ENCODE data around the gene SORT1. TPM values are rescaled to one million over a fixed set of nuclear protein-coding genes. Genes with fewer than 3 reads are reported as not detected.

Gene SORT1
- polyA plus RNA-seq, 1 of the 3 experiments (the other 2 are of a cell fraction), result 8.5 TPM

DNA sequence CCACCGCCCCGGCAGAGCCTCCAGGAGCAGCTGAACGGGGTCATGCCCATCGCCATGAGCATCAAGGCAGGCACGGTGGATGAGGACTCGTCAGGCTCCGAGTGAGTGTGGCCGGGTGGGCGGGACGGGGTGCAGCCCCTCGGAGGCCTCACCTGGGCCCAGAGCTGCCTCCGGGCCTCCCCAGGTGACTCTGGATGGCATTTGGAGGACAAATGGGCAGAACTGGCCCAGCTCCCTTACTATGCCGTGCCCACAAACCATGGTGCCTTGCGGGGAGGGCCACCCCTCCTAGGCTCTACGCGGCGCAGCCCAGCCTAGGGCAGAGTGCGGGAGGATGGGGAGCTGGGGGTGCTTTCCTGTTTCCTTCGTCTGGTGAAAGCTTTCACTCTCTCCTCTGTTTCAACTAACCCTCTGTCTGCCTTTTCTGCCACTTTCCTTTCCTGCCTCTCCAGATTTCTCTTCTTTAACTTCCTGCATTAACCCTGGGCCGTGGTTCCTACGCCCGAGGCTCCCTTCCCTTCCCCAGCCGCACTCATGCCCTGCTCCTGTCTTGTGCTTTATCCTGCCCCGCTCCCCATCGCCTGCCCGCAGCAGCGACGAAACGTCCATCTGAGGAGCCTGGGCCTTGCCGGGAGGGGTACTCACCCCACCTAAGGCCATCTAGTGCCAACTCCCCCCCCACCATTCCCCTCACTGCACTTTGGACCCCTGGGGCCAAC lies 124.0 kb downstream of the SORT1 start:
- Histone ChIP-seq H3K9me3 (no peaks in the 10 kb centered on the region), H3K4me3 (ENCODE audit: low read depth in 2 of 2, low read length in 1 of 2) (no peak overlapping the region), H3K9me2 (no peaks in the 10 kb centered on the region), H3F3A (replicated peaks; ENCODE audit: insufficient read depth) (peaks cover 15% of the 10 kb centered on the region), H3K9ac (no peak overlapping the region), H3K27me3 (ENCODE audit: insufficient read depth) (no peaks in the 10 kb centered on the region), H3K27ac (ENCODE audit: low read depth in 2 of 2, low read length in 1 of 2) (no peak overlapping the region; a peak in 1 of 4 replicates), H3K4me2 (no peak overlapping the region), H3K79me2 (ENCODE audit: insufficient read depth) (no peaks in the 10 kb centered on the region), H3K36me3 (replicated peaks in 1 of 2; ENCODE audit: control insufficient read depth in 1 of 2, insufficient read depth in 2 of 2, low read length in 1 of 2) (no peaks in the 10 kb centered on the region), H2AFZ (ENCODE audit: low read depth) (no peak overlapping the region), H4K20me1 (ENCODE audit: insufficient read depth) (no peaks in the 10 kb centered on the region), H3K4me1 (ENCODE audit: control insufficient read depth in 1 of 2, insufficient read depth in 2 of 2, low read depth in 1 of 2, low read length in 1 of 2) (peaks cover 15 to 25% of the 10 kb centered on the region in 2 experiments)
- POLR2A ChIA-PET, result no interaction called here
- CTCF ChIA-PET, result interaction anchor here (1.0 to 1.6 kb wide), 2 partner anchors 10 to 125 kb away, joined by 5 read pairs; no protein-coding TSS in a partner anchor
- no peak for TF ChIP-seq FOSL2 (IDR thresholded peaks at IDR 0.05; ENCODE audit: borderline replicate concordance, low read depth)
- TF ChIP-seq RXRA (IDR thresholded peaks at IDR 0.05; ENCODE audit: borderline replicate concordance, low read depth), result no peak
- no peak for TF ChIP-seq SIN3A (IDR thresholded peaks at IDR 0.05; ENCODE audit: borderline replicate concordance, low read depth, low read length)
- no peak for TF ChIP-seq ELF1 (IDR thresholded peaks at IDR 0.05)
- no peak for TF ChIP-seq TEAD4 (IDR thresholded peaks at IDR 0.05; ENCODE audit: borderline replicate concordance, insufficient read depth)
- TF ChIP-seq NRF1 (IDR thresholded peaks at IDR 0.05; ENCODE audit: low read depth, low read length), result no peak
- TF ChIP-seq EP300 (IDR thresholded peaks at IDR 0.05; ENCODE audit: borderline replicate concordance in 1 of 2, low read depth in 1 of 2, low read length in 1 of 2), result no peak
- TF ChIP-seq TCF12 (IDR thresholded peaks at IDR 0.05), result no peak
- TF ChIP-seq RCOR1 (IDR thresholded peaks at IDR 0.05; ENCODE audit: low read length), result no peak
- no peak for TF ChIP-seq CHD2 (IDR thresholded peaks at IDR 0.05; ENCODE audit: low read length, partially characterized antibody)
- TF ChIP-seq, protein P1, sequence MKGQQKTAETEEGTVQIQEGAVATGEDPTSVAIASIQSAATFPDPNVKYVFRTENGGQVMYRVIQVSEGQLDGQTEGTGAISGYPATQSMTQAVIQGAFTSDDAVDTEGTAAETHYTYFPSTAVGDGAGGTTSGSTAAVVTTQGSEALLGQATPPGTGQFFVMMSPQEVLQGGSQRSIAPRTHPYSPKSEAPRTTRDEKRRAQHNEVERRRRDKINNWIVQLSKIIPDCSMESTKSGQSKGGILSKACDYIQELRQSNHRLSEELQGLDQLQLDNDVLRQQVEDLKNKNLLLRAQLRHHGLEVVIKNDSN (IDR thresholded peaks at IDR 0.05; ENCODE audit: borderline replicate concordance, low read depth), result no peak
- no peak for TF ChIP-seq SMC3 (IDR thresholded peaks at IDR 0.05; ENCODE audit: low read depth, low read length)
- no peak for TF ChIP-seq JUND (IDR thresholded peaks at IDR 0.05)
- no peak for TF ChIP-seq MEF2A (IDR thresholded peaks at IDR 0.05; ENCODE audit: borderline replicate concordance, low read depth)
- 96% methylated on average over 13 of the region's 30 CpGs for WGBS (ENCODE audit: low lambda C conversion rate)
- no peak for DNase-seq

DNA sequence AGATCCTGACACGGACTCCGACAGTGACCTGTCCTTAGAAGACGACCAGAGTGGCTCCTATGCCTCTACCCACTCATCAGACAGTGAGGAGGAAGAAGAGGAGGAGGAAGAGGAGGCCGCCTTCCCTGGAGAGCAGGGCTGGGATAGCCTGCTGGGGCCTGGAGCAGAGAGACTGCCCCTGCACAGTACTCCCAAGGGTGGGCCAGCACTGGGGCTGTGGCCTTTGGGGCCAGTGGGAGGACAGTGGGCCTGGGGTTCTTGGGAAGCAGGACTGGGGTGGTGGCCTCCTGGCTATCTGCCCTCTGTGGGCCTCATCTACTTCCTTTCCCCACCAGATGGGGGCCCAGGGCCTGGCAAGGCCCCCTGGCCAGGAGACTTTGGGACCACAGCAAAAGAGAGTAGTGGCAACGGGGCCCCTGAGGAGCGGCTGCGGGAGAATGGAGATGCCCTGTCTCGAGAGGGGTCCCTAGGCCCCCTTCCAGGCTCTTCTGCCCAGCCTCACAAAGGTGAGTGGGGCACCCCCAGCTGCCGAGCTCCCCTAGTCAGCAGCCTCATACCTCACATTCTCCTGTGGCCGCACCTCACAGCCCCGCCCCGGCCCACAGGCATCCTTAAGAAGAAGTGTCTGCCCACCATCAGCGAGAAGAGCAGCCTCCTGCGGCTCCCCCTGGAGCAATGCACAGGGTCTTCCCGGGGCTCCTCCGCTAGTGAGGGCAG lies 124.7 kb downstream of the SORT1 start:
- Histone ChIP-seq H3K9ac (no peak overlapping the region), H3K79me2 (ENCODE audit: insufficient read depth) (no peaks in the 10 kb centered on the region), H3K4me1 (ENCODE audit: control insufficient read depth in 1 of 2, insufficient read depth in 2 of 2, low read depth in 1 of 2, low read length in 1 of 2) (peaks cover 15 to 25% of the 10 kb centered on the region in 2 experiments), H4K20me1 (ENCODE audit: insufficient read depth) (no peaks in the 10 kb centered on the region), H3K9me2 (no peaks in the 10 kb centered on the region), H3K27me3 (ENCODE audit: insufficient read depth) (no peaks in the 10 kb centered on the region), H3F3A (replicated peaks; ENCODE audit: insufficient read depth) (peaks cover 8% of the 10 kb centered on the region), H3K27ac (ENCODE audit: low read depth in 2 of 2, low read length in 1 of 2) (no peak overlapping the region), H3K36me3 (replicated peaks in 1 of 2; ENCODE audit: control insufficient read depth in 1 of 2, insufficient read depth in 2 of 2, low read length in 1 of 2) (no peaks in the 10 kb centered on the region), H3K9me3 (no peaks in the 10 kb centered on the region), H3K4me3 (ENCODE audit: low read depth in 2 of 2, low read length in 1 of 2) (no peak overlapping the region), H3K4me2 (no peak overlapping the region), H2AFZ (ENCODE audit: low read depth) (no peak overlapping the region)
- WGBS (ENCODE audit: low lambda C conversion rate), result 100% methylated on average over 2 of the region's 16 CpGs
- ChIA-PET POLR2A (no interaction called here), CTCF (interaction anchor here (1.0 to 1.6 kb wide), 2 partner anchors 9 to 126 kb away, joined by 5 read pairs; no protein-coding TSS in a partner anchor)
- DNase-seq, result no peak
- no peak for TF ChIP-seq MXI1 (IDR thresholded peaks at IDR 0.05; ENCODE audit: low read depth, low read length)
- TF ChIP-seq, protein P2, sequence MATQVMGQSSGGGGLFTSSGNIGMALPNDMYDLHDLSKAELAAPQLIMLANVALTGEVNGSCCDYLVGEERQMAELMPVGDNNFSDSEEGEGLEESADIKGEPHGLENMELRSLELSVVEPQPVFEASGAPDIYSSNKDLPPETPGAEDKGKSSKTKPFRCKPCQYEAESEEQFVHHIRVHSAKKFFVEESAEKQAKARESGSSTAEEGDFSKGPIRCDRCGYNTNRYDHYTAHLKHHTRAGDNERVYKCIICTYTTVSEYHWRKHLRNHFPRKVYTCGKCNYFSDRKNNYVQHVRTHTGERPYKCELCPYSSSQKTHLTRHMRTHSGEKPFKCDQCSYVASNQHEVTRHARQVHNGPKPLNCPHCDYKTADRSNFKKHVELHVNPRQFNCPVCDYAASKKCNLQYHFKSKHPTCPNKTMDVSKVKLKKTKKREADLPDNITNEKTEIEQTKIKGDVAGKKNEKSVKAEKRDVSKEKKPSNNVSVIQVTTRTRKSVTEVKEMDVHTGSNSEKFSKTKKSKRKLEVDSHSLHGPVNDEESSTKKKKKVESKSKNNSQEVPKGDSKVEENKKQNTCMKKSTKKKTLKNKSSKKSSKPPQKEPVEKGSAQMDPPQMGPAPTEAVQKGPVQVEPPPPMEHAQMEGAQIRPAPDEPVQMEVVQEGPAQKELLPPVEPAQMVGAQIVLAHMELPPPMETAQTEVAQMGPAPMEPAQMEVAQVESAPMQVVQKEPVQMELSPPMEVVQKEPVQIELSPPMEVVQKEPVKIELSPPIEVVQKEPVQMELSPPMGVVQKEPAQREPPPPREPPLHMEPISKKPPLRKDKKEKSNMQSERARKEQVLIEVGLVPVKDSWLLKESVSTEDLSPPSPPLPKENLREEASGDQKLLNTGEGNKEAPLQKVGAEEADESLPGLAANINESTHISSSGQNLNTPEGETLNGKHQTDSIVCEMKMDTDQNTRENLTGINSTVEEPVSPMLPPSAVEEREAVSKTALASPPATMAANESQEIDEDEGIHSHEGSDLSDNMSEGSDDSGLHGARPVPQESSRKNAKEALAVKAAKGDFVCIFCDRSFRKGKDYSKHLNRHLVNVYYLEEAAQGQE (IDR thresholded peaks at IDR 0.05; ENCODE audit: low read depth, low read length), result no peak
- TF ChIP-seq YY1 (IDR thresholded peaks at IDR 0.05; ENCODE audit: low read depth), result no peak
- TF ChIP-seq TCF12 (IDR thresholded peaks at IDR 0.05), result no peak
- TF ChIP-seq RFX5 (IDR thresholded peaks at IDR 0.05; ENCODE audit: low read length), result no peak
- no peak for TF ChIP-seq FOSL2 (IDR thresholded peaks at IDR 0.05; ENCODE audit: borderline replicate concordance, low read depth)
- TF ChIP-seq, protein P3, sequence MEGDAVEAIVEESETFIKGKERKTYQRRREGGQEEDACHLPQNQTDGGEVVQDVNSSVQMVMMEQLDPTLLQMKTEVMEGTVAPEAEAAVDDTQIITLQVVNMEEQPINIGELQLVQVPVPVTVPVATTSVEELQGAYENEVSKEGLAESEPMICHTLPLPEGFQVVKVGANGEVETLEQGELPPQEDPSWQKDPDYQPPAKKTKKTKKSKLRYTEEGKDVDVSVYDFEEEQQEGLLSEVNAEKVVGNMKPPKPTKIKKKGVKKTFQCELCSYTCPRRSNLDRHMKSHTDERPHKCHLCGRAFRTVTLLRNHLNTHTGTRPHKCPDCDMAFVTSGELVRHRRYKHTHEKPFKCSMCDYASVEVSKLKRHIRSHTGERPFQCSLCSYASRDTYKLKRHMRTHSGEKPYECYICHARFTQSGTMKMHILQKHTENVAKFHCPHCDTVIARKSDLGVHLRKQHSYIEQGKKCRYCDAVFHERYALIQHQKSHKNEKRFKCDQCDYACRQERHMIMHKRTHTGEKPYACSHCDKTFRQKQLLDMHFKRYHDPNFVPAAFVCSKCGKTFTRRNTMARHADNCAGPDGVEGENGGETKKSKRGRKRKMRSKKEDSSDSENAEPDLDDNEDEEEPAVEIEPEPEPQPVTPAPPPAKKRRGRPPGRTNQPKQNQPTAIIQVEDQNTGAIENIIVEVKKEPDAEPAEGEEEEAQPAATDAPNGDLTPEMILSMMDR (IDR thresholded peaks at IDR 0.05), result no peak
